Neutrophil (primary cell): ENCODE data around the gene PHAX.
A peak's percentile ranks its signal among the peaks of the same experiment; 100 is the strongest.
"Not testable (repeated sequence)": the region's sequence is repeated elsewhere in the genome, so short reads cannot be mapped to it uniquely, and the experiment has no call there.

Experiments
- H3K27ac ChIP-seq: fragments of 200-600 bp; sonication (generic); 2 replicates; pipeline ENCODE4 v1.5.1; 2016; ENCODE audit warnings: mild to moderate bottlenecking, moderate library complexity
- H3K27me3 ChIP-seq: fragments of 200-600 bp; sonication (generic); 2 replicates; pipeline ENCODE4 v1.6.0; 2016; ENCODE audit warnings: mild to moderate bottlenecking
- H3K36me3 ChIP-seq: fragments of 200-600 bp; sonication (generic); 2 replicates; pipeline ENCODE4 v1.5.1; 2017
- H3K4me1 ChIP-seq, 2 experiments: fragments of 200-600 bp in 1 of 2; sonication (generic) in 1 of 2; 1 replicate in 1 of 2; 2 replicates in 1 of 2; pipeline versions ENCODE4 v1.5.1 to v1.6.1; 2013 to 2016; ENCODE audit warnings: low read depth in 1 of 2, low read length in 1 of 2, mild to moderate bottlenecking in 1 of 2, moderate library complexity in 1 of 2; ENCODE audit not compliant: control insufficient read depth in 1 of 2, insufficient read depth in 1 of 2
- H3K4me3 ChIP-seq, 2 experiments: fragments of 200-600 bp in 1 of 2; sonication (generic) in 1 of 2; 1 replicate in 1 of 2; 2 replicates in 1 of 2; pipeline ENCODE4 v1.5.1; 2013 to 2016; ENCODE audit warnings: low read depth in 1 of 2, low read length in 1 of 2, mild to moderate bottlenecking in 1 of 2, moderate library complexity in 1 of 2
- H3K9me3 ChIP-seq: fragments of 200-600 bp; sonication (generic); 2 replicates; pipeline ENCODE4 v1.5.1; 2016
- TF ChIP-seq, protein P1 (sequence below): fragments of 200-600 bp; sonication (generic); IDR thresholded peaks from 2 replicates; pipeline ENCODE4 v1.5.1; 2016; ENCODE audit warnings: antibody characterized with exemption

PHAX gene

DNA sequence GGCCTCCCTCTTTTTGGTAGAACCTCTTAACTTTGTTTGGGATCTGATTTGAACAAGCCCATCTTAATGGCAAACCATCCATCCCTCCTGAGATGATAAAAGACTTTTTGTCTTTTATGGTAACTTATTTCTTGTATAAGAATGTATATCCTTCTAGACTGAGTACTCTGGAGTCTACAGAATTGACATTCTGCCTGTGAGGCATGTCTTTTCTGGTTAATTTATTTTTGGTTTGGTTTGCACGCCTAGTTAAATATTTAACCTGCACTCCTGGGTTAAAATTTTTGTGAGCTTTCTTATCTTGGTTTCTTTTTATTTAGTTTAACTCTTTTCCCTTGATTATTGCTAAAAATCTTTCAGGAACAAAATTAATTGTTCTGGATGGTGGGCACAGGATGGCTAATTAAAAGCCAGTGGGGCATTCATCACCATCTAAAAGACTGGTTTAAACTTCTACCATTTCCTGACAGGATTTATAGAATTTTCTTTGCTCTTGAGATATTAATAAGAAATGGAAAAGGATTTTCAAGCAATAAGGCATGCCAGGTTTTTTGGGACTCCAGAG lies 50.3 kb downstream of the PHAX start:
- Histone ChIP-seq H3K4me3 (no peak overlapping the region), H3K36me3 (no peaks in the 10 kb centered on the region), H3K9me3 (no peaks in the 10 kb centered on the region), H3K4me1 (no peaks in the 10 kb centered on the region), H3K27me3 (no peaks in the 10 kb centered on the region), H3K27ac (no peak overlapping the region)
- TF ChIP-seq, protein P1, sequence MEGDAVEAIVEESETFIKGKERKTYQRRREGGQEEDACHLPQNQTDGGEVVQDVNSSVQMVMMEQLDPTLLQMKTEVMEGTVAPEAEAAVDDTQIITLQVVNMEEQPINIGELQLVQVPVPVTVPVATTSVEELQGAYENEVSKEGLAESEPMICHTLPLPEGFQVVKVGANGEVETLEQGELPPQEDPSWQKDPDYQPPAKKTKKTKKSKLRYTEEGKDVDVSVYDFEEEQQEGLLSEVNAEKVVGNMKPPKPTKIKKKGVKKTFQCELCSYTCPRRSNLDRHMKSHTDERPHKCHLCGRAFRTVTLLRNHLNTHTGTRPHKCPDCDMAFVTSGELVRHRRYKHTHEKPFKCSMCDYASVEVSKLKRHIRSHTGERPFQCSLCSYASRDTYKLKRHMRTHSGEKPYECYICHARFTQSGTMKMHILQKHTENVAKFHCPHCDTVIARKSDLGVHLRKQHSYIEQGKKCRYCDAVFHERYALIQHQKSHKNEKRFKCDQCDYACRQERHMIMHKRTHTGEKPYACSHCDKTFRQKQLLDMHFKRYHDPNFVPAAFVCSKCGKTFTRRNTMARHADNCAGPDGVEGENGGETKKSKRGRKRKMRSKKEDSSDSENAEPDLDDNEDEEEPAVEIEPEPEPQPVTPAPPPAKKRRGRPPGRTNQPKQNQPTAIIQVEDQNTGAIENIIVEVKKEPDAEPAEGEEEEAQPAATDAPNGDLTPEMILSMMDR, result no peak

- Histone ChIP-seq H3K4me1 (no peaks in the 10 kb centered on the region), H3K9me3 (no peaks in the 10 kb centered on the region), H3K36me3 (no peaks in the 10 kb centered on the region), H3K4me3 (no peak overlapping the region), H3K27me3 (no peaks in the 10 kb centered on the region), H3K27ac (no peak overlapping the region)
- TF ChIP-seq, protein P1, result peak; percentile 57
Observed at GRCh38 chr5:126656401-126657007, 55.8 kb downstream of the PHAX start.

GRCh38 chr5:126658561-126658960 lies 57.8 kb downstream of the PHAX start:
- H3K4me3 ChIP-seq, result no peak overlapping the region
- no peaks in the 10 kb centered on the region for H3K9me3 ChIP-seq
- no peaks in the 10 kb centered on the region for H3K27me3 ChIP-seq
- no peak overlapping the region for H3K27ac ChIP-seq
- TF ChIP-seq, protein P1, result no peak
- H3K4me1 ChIP-seq, result no peaks in the 10 kb centered on the region
- H3K36me3 ChIP-seq, result no peaks in the 10 kb centered on the region

DNA sequence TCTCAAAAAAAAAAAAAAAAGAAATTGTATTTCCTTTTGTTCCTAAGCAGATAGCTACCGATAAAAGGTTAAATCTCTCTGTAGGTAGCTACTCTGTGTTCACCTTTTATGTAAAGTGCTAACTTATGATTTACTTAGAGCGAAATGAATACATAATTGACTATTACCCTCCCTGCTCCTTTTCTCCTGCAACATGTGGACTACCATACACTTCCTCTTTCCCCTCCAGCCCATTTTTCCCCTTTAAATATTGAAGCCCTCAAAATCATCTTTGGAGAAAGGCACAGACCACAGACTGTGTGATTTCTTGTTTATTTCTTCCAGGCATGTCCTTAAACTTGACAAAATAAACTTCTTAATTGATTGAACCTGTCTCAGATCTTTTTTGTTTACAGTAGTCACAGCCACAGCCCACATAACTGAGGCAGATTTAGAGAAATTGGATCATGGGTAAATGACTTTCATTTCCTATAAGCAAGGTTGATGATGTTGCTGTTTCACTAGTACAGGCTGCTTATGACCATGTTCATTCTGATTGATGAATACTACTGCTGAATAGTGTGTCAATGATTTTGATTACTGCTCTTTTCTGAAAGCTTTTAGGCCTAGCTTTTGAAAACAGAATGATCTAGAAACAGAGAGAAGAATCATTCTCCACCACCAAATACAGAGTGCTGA lies 59.2 kb downstream of the PHAX start:
- Histone ChIP-seq H3K4me1 (no peaks in the 10 kb centered on the region), H3K36me3 (no peaks in the 10 kb centered on the region), H3K9me3 (no peaks in the 10 kb centered on the region), H3K27ac (no peak overlapping the region), H3K27me3 (no peaks in the 10 kb centered on the region), H3K4me3 (no peak overlapping the region)
- TF ChIP-seq, protein P1, result no peak

DNA sequence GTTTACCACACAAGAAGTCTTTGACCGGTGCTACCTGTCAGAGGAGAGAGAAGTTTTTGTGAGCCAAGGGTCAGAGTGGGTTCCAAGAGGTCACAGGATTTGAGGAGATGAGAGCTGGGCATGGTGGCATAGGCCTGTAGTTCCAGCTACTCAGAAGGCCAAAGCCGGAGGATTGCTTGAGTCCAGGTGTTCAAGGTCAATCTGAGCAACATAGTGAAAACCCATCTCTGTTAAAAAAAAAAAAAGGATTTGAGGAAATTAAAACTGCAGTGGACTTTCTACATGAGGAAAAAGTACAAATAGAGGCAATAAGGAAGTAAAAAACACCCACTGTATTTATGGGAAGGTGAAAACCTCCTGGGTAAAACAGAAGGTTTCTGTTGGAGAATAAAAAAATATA lies 63.8 kb downstream of the PHAX start:
- H3K4me3 ChIP-seq, result no peak overlapping the region
- no peaks in the 10 kb centered on the region for H3K36me3 ChIP-seq

GRCh38 chr5:126670109-126670508 lies 69.4 kb downstream of the PHAX start:
- not testable (repeated sequence) for H3K4me3 ChIP-seq, H3K4me1 ChIP-seq, H3K27ac ChIP-seq, H3K9me3 ChIP-seq, H3K36me3 ChIP-seq, H3K27me3 ChIP-seq

More for the DNA sequence above, 63.8 kb downstream of the PHAX start:
- Histone ChIP-seq H3K4me1 (no peaks in the 10 kb centered on the region), H3K9me3 (no peaks in the 10 kb centered on the region), H3K27me3 (no peaks in the 10 kb centered on the region), H3K27ac (no peak overlapping the region)
- TF ChIP-seq, protein P1, result no peak

DNA sequence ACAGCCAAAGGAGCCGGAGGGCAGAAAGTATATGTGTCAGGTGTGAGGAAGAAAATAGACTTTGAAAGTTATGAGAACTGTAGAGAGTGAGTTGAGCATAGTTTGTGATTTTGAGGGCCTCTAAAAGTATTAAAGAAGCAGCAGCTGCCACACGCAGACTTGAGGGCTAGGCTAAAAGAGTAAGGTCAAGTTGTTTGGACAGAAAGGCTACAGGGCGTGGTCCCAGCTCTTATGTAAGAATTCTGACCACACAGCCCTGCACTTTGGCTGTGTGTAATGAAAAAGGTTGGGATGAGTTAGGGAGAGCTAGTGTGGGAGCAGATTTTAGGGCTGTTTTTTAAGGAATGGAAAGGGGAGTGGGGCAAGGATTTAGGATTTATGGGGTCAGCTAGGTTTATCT lies 70.9 kb downstream of the PHAX start:
- H3K27ac ChIP-seq, H3K36me3 ChIP-seq, H3K27me3 ChIP-seq, H3K9me3 ChIP-seq, H3K4me3 ChIP-seq, H3K4me1 ChIP-seq: not testable (repeated sequence)
